Kidney capillary endothelial cell (primary cell): ENCODE results near the gene MACC1.
"Not testable (repeated sequence)": the region's sequence is repeated elsewhere in the genome, so short reads cannot be mapped to it uniquely, and the experiment has no call there.

Source experiments
- DNase-seq: peaks from one replicate; pipeline ENCODE4 v3.0.0-alpha.2; 2018; ENCODE audit warnings: low spot score

Gene MACC1

GRCh38 chr7:20128001-20128400, 89.2 kb downstream of the MACC1 start:
- DNase-seq: no peak

- DNase-seq: not testable (repeated sequence)
Measured at GRCh38 chr7:20126060-20126459, 91.1 kb downstream of the MACC1 start.

- DNase-seq: not testable (repeated sequence)
Measured at GRCh38 chr7:20124087-20124486, 93.1 kb downstream of the MACC1 start.

- DNase-seq: not testable (repeated sequence)
Measured at GRCh38 chr7:20122653-20123316, 94.4 kb downstream of the MACC1 start.

GRCh38 chr7:20122073-20122472, 95.1 kb downstream of the MACC1 start:
- DNase-seq: no peak

GRCh38 chr7:20121404-20121803, 95.8 kb downstream of the MACC1 start:
- DNase-seq: no peak

- not testable (repeated sequence) for DNase-seq
Measured at GRCh38 chr7:20120611-20121168, 96.5 kb downstream of the MACC1 start.

- DNase-seq: no peak
Measured at GRCh38 chr7:20116869-20117268, 100.3 kb downstream of the MACC1 start.

- DNase-seq: peak; percentile 7
Measured at GRCh38 chr7:20114468-20114867, 102.7 kb downstream of the MACC1 start.

- DNase-seq: no peak
Measured at GRCh38 chr7:20113427-20114027, 103.7 kb downstream of the MACC1 start.

- DNase-seq: no peak
Measured at GRCh38 chr7:20112696-20113095, 104.5 kb downstream of the MACC1 start.

GRCh38 chr7:20111821-20112542, 105.2 kb downstream of the MACC1 start:
- no peak for DNase-seq

- no peak for DNase-seq
Measured at GRCh38 chr7:20107582-20107981, 109.6 kb downstream of the MACC1 start.

GRCh38 chr7:20104696-20105095, 112.5 kb downstream of the MACC1 start:
- DNase-seq: no peak

- DNase-seq: no peak
Measured at GRCh38 chr7:20102982-20103381, 114.2 kb downstream of the MACC1 start.

- DNase-seq: no peak
Measured at GRCh38 chr7:20095862-20096261, 121.3 kb downstream of the MACC1 start.

GRCh38 chr7:20095436-20095835, 121.7 kb downstream of the MACC1 start:
- DNase-seq: no peak

GRCh38 chr7:20089431-20089830, 127.8 kb downstream of the MACC1 start:
- no peak for DNase-seq

- no peak for DNase-seq
Measured at GRCh38 chr7:20085086-20085485, 132.1 kb downstream of the MACC1 start.
